Ovary (tissue), 3 donors: Measurements from ENCODE around the gene PAPLN.

ENCODE experiments used
- CTCF ChIP-seq, 3 donors: fragments of 450-650 bp in 2 of 3; fragments of 200-600 bp in 1 of 3; IDR thresholded peaks; one replicate each; pipeline versions ENCODE4 v1.5.1 to v1.8.0; 2016 to 2022; ENCODE audit warnings: antibody characterized with exemption in 3 of 3, mild to moderate bottlenecking in 1 of 3
- POLR2A ChIP-seq: fragments of 450-650 bp; IDR thresholded peaks from one replicate; pipeline ENCODE4 v1.6.1; 2017; ENCODE audit warnings: antibody characterized with exemption, mild to moderate bottlenecking, moderate library complexity
- donor health status: DM: no; HTN: no; CAD: no.

GRCh38 chr14:73249564-73250316 is 12.4 kb downstream of the PAPLN start:
- TF ChIP-seq CTCF (IDR thresholded peaks at IDR 0.05) = no peak
- no peak for TF ChIP-seq POLR2A
